ENCODE data around the gene IPMK. TPM values are rescaled to one million over a fixed set of nuclear protein-coding genes. Genes with fewer than 3 reads are reported as not detected.
"Not testable (repeated sequence)": the region's sequence is repeated elsewhere in the genome, so short reads cannot be mapped to it uniquely, and the experiment has no call there.

Gene IPMK
- total RNA-seq, 1 experiment from 2014 or later = 3.7 TPM

DNA sequence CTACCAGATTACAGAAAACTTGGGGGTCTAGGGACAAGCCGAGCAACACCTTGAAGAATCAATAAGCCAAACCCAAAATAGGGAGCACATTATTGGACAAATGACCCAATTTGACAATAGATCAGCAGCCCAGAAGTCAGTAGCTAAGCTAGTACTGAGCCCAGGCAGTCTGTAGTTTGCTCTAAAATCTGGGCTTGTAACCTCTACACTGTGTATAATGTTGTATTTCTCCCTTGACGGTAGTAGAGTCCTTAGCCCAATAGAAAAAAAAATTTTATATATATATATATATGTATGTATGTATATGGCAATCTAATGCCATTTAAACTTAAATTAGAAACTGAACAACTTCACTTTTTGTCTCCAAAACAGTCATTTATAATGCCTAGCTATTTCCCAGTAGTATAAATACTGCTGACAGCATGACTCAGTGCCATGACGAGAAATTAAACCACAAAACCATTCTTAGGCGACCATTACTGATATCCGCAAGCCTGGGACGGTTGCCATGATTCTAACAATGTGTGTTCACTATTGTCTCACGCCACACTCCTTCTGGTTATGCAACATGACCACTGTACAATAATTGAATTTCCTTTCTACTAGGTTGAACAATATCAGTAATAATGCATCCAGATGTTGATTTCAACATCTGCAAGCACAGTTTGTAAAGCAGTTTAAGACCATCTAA lies 110.5 kb downstream of the IPMK start:
- DNase-seq (ENCODE audit: low read depth) = peak; percentile 96

DNA sequence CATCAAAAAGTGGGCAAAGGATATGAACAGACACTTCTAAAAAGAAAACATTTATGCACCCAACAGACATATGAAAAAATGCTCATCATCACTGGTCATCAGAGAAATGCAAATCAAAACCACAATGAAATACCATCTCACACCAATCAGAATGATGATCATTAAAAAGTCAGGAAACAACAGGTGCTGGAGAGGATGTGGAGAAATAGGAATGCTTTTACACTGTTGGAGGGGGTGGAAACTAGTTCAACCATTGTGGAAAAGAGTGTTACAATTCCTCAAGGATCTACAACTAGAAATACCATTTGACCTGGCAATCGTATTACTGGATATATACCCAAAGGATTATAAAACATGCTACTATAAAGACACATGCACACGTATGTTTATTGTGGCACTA lies 111.8 kb downstream of the IPMK start:
- not testable (repeated sequence) for DNase-seq (ENCODE audit: low read depth)

DNA sequence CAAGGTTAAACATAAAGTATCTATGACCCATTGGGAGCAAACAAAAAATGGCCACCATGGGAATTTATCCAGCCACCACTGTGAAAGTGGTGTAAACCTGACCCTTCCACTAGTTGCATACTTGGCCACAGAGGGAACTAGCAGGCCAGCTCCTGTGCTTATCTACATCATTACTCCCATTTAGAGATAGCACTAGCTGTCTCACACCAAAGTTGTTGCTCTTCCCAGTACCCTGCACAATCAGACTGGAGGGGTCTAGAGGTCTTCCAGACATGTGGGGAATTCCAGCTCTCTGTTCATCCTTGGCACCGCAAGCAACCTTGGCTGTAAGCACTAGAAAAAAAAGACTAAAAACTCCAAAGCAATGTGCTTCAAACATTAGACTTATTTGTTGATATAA lies 113.9 kb downstream of the IPMK start:
- no peak for DNase-seq (ENCODE audit: low read depth)

DNA sequence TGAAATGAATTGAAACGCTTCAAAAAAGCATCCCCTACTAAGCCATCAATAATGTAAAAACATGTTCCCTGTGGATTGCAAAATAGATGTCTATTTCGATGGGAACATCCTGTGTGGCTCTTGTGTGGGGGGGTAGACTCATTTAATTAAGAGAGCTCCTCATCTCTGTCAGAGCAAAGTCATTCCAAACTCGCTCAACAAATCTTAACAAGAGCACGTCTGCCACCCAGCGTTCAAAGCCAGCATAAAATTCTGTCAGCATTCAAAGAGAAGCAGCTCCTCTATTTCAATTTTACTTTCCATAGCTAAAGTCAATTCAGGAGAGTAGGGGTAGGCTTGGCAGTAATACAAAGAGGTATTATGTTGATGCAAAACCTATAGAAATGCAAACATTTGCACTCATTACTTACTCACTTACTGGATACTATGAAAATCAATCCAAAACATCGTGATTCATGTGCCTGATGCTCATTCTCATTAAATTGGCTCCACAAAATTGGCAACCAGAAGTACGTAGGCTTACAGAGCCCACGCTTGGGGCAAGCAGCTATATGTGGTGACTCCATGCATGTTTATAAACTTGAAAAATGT lies 114.9 kb downstream of the IPMK start:
- peak; percentile 68 for DNase-seq (ENCODE audit: low read depth)

DNA sequence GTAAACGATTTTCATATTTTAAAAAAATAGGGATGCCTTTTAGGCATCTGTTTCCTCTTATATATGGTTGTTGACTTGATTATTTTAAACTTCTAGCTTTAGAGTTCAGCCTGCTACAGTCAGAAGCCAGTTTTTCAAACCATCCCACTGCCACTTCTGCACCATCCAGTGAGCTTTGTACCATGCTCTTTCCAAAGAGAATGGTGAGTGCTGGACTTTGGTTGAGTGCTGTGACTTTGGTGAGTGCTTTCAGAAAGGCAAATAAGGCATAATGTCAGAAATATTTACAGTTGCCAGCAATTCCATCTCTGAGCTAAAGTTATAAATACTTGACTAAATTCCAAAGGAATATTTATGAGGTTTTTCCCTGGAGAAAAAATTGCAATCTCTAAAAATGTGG lies 117.4 kb downstream of the IPMK start:
- no peak for DNase-seq (ENCODE audit: low read depth)

DNA sequence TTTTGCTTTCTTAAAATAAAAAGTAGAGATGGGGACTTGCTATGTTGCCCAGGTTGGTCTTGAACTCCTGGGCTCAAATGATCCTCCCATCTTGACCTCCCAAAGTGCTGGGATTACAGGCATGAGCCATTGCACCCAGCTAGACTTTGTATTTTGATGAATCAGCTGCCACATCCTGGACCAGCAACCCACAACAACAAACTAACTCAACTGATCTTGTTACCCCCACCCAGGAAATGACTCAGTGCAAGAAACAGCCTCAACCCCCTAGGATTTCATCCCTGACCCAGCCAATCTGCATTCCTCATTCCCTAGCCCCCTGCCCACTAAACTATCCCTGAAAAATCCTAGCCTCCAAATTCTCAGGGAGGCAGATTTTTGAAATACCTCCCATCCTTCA lies 123.8 kb downstream of the IPMK start:
- DNase-seq (ENCODE audit: low read depth) = peak; percentile 73

Other genes starting within 250 kb of the IPMK start
- gene CISD1, start 1.3 kb upstream of the IPMK start, total RNA-seq (2014; rRNA removed; shearing (Covaris generic)) = 35.0 and 63.0 TPM in 2 replicates
- 12.1 and 18.2 TPM in 2 replicates for gene UBE2D1, start 67.1 kb upstream of the IPMK start, total RNA-seq (2014; rRNA removed; shearing (Covaris generic))
- gene TFAM, start 117.5 kb upstream of the IPMK start, total RNA-seq (2014; rRNA removed; shearing (Covaris generic)) = 137 and 141 TPM in 2 replicates
- gene BICC1, start 245.0 kb upstream of the IPMK start, total RNA-seq (2014; rRNA removed; shearing (Covaris generic)) = 7.9 and 8.7 TPM in 2 replicates

Data from HT1080 (cell line).